GOT3 (cell line): Measurements from ENCODE around the gene NOS1.

Experiments
- DNase-seq: peaks from one replicate; lab custom pipeline; 2025; ENCODE audit warnings: mixed read lengths; lab: John Stamatoyannopoulos, UW

The NOS1 gene

GRCh38 chr12:117172168-117172567 is 189.3 kb downstream of the NOS1 start:
- no peak for DNase-seq

GRCh38 chr12:117171499-117172162 is 189.8 kb downstream of the NOS1 start:
- no peak for DNase-seq

- DNase-seq, result no peak
These were observed 191.9 kb downstream of the NOS1 start for GRCh38 chr12:117169548-117169947.

- no peak for DNase-seq
These were observed 192.4 kb downstream of the NOS1 start for GRCh38 chr12:117168976-117169375.

- no peak for DNase-seq
These were observed 193.7 kb downstream of the NOS1 start for GRCh38 chr12:117167769-117168168.

GRCh38 chr12:117166107-117166506 is 195.3 kb downstream of the NOS1 start:
- no peak for DNase-seq

- no peak for DNase-seq
These were observed 196.1 kb downstream of the NOS1 start for GRCh38 chr12:117165342-117165741.

GRCh38 chr12:117162633-117163032 is 198.8 kb downstream of the NOS1 start:
- no peak for DNase-seq

- no peak for DNase-seq
These were observed 199.3 kb downstream of the NOS1 start for GRCh38 chr12:117162167-117162539.

- DNase-seq, result no peak
These were observed 199.8 kb downstream of the NOS1 start for GRCh38 chr12:117161460-117162166.

- no peak for DNase-seq
These were observed 201.8 kb downstream of the NOS1 start for GRCh38 chr12:117159674-117160073.

- DNase-seq, result no peak
These were observed 202.4 kb downstream of the NOS1 start for GRCh38 chr12:117158911-117159553.
